Upper lobe of right lung (tissue), 1 donor: ENCODE data around the gene ADAP1. TPM values are rescaled to one million over a fixed set of nuclear protein-coding genes. Genes with fewer than 3 reads are reported as not detected.

Experiments
- ATAC-seq: fragments of 200-7000 bp; cut with Tn5 transposase; one replicate; pipeline ENCODE4 v1.9.1; 2020; ENCODE audit warnings: mild to moderate bottlenecking, moderate library complexity
- DNase-seq: peaks from one replicate; pipeline ENCODE4 v3.0.0-alpha.2; 2020
- H3K27ac ChIP-seq: fragments of 200-600 bp; one replicate; pipeline ENCODE4 v1.8.0; 2022
- H3K27me3 ChIP-seq: fragments of 200-600 bp; one replicate; pipeline ENCODE4 v1.8.0; 2022; ENCODE audit warnings: mild to moderate bottlenecking
- H3K36me3 ChIP-seq: fragments of 200-600 bp; one replicate; pipeline ENCODE4 v1.8.0; 2022
- H3K4me1 ChIP-seq: fragments of 200-600 bp; one replicate; pipeline ENCODE4 v1.8.0; 2022
- H3K4me3 ChIP-seq: fragments of 200-600 bp; one replicate; pipeline ENCODE4 v1.8.0; 2022; ENCODE audit warnings: mild to moderate bottlenecking
- H3K9me3 ChIP-seq: fragments of 200-600 bp; one replicate; pipeline ENCODE4 v1.8.0; 2022
- CTCF ChIP-seq: fragments of 200-600 bp; IDR thresholded peaks from one replicate; pipeline ENCODE4 v1.8.0; 2022; ENCODE audit warnings: antibody characterized with exemption
- intact Hi-C: fragments of 100-400 bp; cut with DNase I; formaldehyde crosslinking; loops from one replicate; pipeline ENCODE4 v1.11.0; 2022
- total RNA-seq: library from RNA; stranded (reverse); fragmentation: NEBNext Ultra II Directional; extraction: Animal tissue kit (Norgen Biotek cat#: 25700); gene quantifications from one replicate; pipeline ENCODE4 v1.2.1, GENCODE V29; 2021
- donor health status: DM: no; HTN: yes; CAD: no; lungs with severe emphysema.

ADAP1 gene
- total RNA-seq, 1 donor from 2014 or later: 30.7 TPM

GRCh38 chr7:973312-973711 is 18.8 kb upstream of the ADAP1 start:
- TF ChIP-seq CTCF: no peak
- H3K9me3 ChIP-seq: no peaks in the 10 kb centered on the region
- H3K4me1 ChIP-seq: peaks cover 33% of the 10 kb centered on the region
- no peak overlapping the region for H3K4me3 ChIP-seq
- H3K36me3 ChIP-seq: peaks cover 52% of the 10 kb centered on the region
- H3K27me3 ChIP-seq: no peaks in the 10 kb centered on the region
- DNase-seq (no peak), ATAC-seq (no peak)
- intact Hi-C loops: no loop called here
- H3K27ac ChIP-seq: peak overlapping the region; percentile 32

- TF ChIP-seq CTCF: no peak
- no peaks in the 10 kb centered on the region for H3K9me3 ChIP-seq
- H3K4me3 ChIP-seq: no peak overlapping the region
- ATAC-seq: no peak
- peaks cover 33% of the 10 kb centered on the region for H3K4me1 ChIP-seq
- intact Hi-C loops: no loop called here
- no peaks in the 10 kb centered on the region for H3K27me3 ChIP-seq
- H3K27ac ChIP-seq: peak overlapping the region; percentile 32
- no peak for DNase-seq
- peaks cover 58% of the 10 kb centered on the region for H3K36me3 ChIP-seq
These were observed 18.3 kb upstream of the ADAP1 start for GRCh38 chr7:972676-973309.

GRCh38 chr7:972110-972509 is 17.6 kb upstream of the ADAP1 start:
- Histone ChIP-seq H3K4me3 (no peak overlapping the region), H3K27me3 (no peaks in the 10 kb centered on the region), H3K4me1 (peaks cover 33% of the 10 kb centered on the region), H3K9me3 (no peaks in the 10 kb centered on the region), H3K36me3 (peaks cover 64% of the 10 kb centered on the region), H3K27ac (no peak overlapping the region)
- TF ChIP-seq CTCF: no peak
- intact Hi-C loops: no loop called here
- DNase-seq: no peak
- no peak for ATAC-seq

GRCh38 chr7:970744-971143 is 16.3 kb upstream of the ADAP1 start:
- H3K36me3 ChIP-seq: peaks cover 73% of the 10 kb centered on the region

DNA sequence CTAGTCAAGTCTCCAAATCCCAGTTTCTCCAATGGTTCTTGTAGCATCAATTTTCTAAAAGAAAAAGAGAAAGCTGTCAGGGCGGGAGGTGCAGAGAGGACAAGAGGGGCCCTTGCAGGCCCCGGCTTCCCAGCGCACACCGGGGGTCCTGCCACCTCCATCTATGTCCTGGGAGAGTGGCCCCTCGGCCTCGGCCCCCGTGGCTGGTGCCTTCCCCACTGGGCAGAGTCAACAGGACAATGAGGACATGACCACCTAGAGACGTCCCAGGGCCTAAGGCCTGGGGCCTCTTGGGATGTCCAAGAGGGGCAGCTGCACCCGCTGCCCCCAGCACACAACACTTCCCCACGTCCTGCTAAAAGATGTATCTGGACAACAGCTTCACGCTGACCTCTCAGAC is 14.9 kb upstream of the ADAP1 start:
- no peak for DNase-seq
- Histone ChIP-seq H3K27ac (no peak overlapping the region), H3K36me3 (peaks cover 73% of the 10 kb centered on the region), H3K4me1 (peaks cover 43% of the 10 kb centered on the region), H3K27me3 (no peaks in the 10 kb centered on the region), H3K9me3 (no peaks in the 10 kb centered on the region), H3K4me3 (no peak overlapping the region)
- intact Hi-C loops: no loop called here
- no peak for ATAC-seq
- TF ChIP-seq CTCF: no peak

More at GRCh38 chr7:970744-971143, 16.3 kb upstream of the ADAP1 start:
- no peak for ATAC-seq
- Histone ChIP-seq H3K4me1 (peaks cover 34% of the 10 kb centered on the region), H3K4me3 (no peak overlapping the region), H3K9me3 (no peaks in the 10 kb centered on the region), H3K27me3 (no peaks in the 10 kb centered on the region), H3K27ac (no peak overlapping the region)
- TF ChIP-seq CTCF: no peak
- DNase-seq: no peak
- intact Hi-C loops: no loop called here
